SU-DHL-6 (cell line): ENCODE results near the gene UTS2B.

Source experiments
- CTCF ChIP-seq: fragments of 200-600 bp; sonication (generic); IDR thresholded peaks from one replicate; pipeline ENCODE4 v1.5.1; 2017; ENCODE audit warnings: antibody characterized with exemption, mild to moderate bottlenecking, low read length, moderate library complexity; ENCODE audit not compliant: insufficient read depth, poor library complexity, severe bottlenecking
- EZH2phosphoT487 ChIP-seq: fragments of 200-600 bp; sonication (generic), shearing (Covaris generic); conservative IDR thresholded peaks from 2 replicates; pipeline ENCODE4 v1.6.1; 2018; ENCODE audit warnings: mild to moderate bottlenecking, antibody characterized with exemption, low read length, moderate library complexity, mixed read lengths

- TF ChIP-seq CTCF = no peak
- no peak for TF ChIP-seq EZH2phosphoT487
These were observed 21.7 kb upstream of the UTS2B start for GRCh38 chr3:191352014-191352413.
